HTR-8/SVneo (cell line): Measurements from ENCODE around the gene TRIM63.

ENCODE experiments used
- DNase-seq: peaks from one replicate; pipeline ENCODE4 v3.0.0; 2011; ENCODE audit warnings: low spot score, mixed read lengths; ENCODE audit not compliant: insufficient read length
- FAIRE-seq: peaks from 2 replicates; lab custom pipeline; 2011; peaks lifted over from hg19 to GRCh38; lab: Jason Lieb, UNC

The TRIM63 gene

DNA sequence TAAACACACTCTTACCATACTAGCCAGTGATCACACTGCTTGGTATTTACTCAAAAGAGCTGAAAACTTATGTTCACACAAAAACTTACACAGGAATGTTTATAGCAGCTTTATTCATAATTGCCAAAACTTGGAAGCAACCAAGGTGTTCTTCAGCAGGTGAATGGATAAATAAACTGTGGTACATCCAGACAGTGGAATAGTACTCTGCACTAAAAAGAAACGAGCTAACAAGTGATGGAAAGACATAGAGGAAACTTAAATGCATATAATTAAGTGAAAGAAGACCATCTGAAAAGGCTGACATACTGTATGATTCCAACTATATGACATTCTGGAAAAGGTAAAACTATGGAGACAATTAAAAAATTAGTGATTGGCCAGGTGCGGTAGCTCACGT is 23.5 kb upstream of the TRIM63 start:
- FAIRE-seq (no peak), DNase-seq (no peak)

DNA sequence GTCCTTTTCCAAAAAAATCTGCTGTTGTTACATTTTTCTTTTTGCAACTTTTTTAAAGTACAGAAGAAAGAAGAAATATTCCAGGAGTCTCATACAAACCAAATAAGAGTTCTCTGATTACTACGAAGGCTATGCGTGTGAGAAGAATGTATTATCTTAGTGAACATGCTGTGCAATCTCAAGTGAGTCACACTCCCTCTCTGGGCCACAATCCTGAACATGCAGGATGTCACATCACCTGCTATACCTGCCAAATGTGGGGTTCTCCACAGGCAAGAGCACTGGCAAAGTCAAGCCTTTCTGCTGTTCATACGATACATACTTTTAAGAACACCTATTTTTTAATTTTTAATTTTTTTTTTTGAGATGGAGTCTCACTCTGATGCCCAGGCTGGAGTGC is 21.7 kb upstream of the TRIM63 start:
- DNase-seq (no peak), FAIRE-seq (no peak)

DNA sequence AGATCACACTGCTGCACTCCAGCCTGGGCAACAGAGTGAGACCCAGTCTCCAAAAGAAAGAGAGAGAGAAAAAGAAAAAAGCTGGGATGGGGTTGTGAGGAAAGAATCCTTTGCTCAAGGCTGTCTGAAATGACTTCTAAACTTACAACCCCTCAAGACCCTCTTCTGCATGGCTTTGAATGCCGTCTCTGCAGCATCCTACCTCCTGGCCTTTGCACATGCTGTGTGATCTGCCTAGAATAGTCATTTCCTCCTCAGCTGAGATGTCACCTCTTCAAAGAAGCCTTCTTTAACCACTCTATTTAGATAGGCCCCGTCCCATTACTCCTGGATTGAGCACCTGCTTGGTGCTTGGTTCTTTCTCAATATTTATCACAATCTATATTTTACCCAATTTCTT is 17.4 kb upstream of the TRIM63 start:
- DNase-seq (no peak), FAIRE-seq (no peak)

DNA sequence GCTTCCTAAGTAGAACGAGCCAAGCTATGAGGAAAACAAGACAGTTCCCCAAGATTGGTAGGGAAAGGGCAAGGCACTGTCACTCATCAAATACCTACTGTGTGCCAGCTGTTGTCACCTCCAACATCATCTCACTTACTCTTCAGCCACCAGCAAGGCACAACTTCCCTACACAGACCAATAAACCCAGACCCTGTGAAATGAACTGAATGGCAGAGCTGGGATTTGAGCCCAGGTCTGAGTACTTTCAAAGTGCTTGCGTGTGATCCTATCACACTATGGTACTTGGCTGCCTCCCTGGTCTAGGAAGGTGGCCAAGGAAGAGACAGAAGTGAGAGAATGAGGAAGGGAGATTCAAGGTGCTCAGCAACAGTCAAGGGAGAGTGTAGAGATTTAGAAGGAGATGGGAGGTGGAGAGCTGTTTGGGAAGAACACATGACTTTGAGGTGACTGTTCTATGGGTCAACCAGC is 16.7 kb upstream of the TRIM63 start:
- FAIRE-seq (no peak), DNase-seq (no peak)

DNA sequence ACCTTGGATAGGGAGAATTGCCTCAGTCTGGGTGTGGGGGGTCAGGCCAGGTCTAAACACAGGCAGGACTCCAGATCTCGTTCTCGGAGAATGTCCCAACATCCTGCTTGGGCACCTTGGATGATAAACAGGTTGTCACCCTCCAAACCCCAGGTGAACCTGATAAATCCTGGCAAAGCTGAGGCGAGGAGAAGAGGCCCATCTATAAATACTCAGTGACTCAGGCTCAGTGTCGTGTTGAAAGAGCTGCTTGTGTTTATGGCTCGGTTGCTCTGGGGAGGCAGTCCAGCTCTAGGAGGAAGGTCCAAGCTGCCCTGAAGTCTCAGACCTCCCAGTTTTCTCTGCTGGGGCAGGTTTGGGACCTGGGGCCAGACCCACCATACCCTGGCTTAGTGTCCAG is 15.8 kb upstream of the TRIM63 start:
- FAIRE-seq (no peak), DNase-seq (no peak)

DNA sequence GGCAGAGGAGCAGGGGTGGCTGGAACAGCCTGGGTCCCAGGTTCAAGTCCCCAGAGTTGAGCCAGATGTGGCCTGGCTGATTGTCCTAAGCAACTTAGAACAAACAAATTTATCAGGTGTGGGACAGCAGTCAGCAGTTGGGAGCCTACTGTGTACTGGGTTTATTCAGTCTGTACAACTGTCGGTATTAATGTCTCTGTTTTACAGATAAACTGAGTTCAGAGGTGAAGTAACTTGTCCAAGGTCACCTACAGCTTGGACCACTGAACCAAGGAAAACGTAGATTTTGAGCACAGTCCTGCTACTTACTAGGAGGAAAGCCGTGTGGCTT is 14.6 kb upstream of the TRIM63 start:
- FAIRE-seq = no peak
- no peak for DNase-seq

DNA sequence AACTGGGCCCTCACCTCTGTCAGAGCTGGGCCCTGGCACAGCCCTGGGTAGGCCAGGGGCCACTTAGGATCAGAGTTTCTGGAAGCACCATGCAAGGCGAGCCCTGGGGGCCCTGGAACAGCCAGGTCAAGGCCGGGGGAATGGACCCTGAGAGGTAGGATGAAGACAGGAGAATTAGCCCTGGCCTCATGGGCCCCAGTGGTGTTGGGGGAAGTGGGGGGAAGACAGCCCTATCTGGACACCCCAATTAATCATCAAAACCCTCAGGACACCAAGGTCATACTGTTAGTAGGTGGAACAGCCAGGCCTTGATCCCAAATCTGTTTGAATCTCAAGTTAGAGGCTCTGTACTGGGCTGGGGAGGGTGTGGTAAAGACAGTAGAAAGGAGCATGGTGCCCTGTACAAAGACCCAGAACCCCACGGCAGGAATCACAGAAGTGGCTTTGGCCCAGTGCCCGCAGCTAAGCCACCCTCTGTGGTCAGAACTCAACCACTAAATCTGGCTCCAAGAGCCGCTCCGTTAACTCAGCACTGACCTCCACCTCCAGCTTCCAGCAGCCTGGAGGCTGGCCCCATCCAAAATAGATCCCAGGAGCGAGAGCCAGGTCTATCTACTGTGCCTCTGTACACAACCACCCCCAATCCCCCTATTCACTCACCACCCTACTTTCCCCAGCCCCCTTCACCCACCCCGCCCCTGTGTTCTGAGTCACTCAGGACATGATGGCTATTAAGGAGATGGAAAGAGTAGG is 14.0 kb upstream of the TRIM63 start:
- FAIRE-seq (no peak), DNase-seq (no peak)

DNA sequence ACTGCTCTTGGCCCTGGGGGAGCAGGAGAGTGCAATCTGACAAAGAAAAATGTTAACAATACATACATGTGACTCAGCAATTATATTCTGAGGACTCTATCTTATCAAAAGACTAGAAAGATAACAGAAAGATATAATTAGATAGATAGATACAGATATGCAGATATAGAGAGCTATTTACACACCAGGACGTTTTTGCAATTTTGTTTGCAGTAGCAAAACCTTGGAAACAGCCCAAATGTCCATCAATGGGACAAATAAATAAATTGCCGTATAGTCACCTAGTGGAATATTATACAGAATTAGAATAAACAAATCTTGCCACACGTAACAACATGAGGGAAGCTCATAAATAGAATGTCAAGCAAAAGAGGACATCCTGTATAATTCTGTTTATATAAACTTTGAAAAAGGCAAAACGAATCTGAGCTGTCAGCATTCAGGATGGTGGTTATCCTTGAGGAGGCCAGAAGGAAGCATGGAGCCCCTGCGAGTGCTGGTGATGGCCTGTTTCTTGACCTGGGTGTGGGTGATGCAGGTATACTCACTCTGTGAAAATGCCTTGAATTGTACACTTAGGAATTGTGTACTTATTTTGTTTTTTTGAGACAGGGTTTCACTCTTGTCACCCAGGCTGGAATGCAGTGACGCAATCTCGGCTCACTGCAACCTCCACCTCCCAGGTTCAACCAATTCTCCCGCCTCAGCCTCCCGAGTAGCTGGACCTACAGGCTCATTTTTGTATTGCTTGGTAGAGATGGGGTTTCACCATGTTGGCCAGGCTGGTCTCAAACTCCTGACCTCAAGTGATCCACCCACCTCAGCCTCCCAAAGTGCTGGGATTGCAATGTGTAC is 12.8 kb upstream of the TRIM63 start:
- DNase-seq (no peak), FAIRE-seq (no peak)

DNA sequence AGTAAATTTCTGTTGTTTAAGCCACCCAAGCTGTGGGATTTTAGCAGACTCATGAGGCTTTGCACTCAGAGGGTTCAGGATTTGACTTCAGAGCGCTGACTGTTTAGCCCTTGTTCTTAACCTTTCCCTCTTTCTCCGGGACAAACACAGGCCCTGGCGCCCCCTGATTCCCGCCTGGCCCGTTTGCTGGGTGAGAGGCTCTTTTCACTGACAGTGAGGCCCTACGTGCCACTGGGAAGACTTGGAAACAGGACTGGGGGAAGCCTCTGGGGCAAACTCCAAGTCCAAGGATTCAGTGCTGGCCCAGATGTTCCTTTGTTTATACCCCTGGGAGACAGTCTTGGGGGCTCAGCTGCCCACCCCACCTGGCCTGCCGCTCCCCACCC is 11.7 kb upstream of the TRIM63 start:
- DNase-seq = no peak
- FAIRE-seq = no peak

DNA sequence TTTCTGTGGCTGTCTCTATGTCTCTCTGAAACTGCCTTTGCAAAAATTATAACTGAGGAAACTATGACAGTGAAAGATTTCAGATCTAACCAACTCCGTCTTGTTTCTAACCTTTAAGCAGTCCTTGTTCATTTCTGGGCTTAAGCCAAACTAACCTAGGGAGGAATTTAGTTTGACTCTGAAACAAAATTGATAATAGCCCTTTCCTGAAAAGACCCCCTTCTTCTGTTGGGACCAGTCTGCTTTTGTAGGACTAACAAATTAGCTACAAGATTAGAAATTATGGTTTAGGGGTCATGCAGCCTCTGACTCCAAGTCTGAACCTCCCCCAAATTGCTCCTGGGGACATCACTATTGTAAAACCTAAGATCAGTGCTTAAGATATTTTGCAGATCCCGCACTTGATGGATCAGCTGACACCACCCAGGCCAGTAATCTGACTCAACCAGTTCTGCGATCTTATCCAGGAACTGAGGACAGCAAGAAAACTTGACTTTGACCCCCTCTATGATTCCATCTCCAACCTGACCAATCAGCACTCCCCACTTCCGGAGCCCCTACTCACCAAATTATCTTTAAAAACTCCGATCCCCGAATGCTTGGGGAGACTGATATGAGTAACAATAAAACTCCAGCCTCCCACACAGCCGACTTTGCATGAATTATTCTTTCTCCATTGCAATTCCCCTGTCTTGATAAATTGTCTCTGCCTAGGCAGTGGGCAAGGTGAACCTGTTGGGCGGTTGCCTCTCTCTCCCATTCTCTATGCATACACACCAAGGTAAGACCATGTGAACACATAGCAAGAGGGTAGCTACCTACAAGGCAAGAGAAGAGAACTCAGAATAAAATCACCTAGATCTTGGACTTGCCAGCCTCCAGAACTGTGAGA is 11.1 kb upstream of the TRIM63 start:
- FAIRE-seq (no peak), DNase-seq (no peak)

DNA sequence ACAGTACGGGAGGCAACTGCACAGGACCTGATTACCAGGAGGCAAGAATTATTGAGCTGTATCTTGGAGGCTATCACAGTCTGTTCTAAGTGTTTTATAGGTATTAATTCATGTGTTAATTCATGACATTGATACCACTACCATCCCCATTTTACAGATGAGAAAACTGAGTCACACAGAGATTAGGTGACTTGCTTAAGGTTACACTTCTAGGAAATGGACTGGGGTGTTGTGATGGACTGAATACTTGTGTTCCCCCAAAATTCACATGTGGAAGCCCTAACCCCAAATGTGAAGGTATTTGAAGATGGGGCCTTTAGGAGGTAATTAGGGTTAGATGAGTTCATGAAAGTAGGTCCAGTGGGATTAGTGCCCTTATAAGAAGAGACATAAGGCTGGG is 10.1 kb upstream of the TRIM63 start:
- FAIRE-seq (no peak), DNase-seq (no peak)

DNA sequence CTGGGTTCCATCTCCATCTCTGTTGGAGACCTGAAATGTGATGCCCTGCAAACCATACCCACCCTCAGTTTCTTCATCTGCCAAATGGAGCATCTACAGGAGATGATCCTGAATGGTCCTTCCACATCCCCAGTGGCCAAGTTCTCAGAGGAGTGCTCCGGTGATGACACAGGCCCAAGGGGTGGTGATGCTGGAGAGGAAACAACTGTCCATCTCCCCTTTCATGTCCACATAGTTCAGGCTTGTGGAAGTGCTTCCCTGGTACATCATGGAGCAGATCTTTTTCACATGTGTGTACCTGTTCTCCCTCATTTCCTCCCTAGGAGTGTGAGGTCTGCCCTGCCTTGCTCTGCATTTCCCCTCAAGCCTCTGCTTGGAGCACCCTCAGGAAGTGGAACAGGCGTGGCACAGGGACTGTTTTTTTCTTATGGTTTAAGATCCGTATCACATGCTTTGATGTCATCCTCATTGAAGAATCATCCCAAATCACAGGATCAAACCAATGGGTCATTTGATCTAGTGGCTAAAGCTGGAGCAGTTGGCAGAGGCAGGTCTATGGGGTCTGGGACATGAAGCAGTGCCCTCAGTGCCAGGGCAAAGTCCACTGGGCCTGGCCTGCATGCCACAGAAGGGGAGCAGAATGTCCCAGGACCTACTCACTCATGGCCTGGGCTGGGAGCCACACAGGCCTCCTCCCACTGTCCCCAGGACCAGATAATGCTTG is 8.2 kb upstream of the TRIM63 start:
- DNase-seq (no peak), FAIRE-seq (no peak)

DNA sequence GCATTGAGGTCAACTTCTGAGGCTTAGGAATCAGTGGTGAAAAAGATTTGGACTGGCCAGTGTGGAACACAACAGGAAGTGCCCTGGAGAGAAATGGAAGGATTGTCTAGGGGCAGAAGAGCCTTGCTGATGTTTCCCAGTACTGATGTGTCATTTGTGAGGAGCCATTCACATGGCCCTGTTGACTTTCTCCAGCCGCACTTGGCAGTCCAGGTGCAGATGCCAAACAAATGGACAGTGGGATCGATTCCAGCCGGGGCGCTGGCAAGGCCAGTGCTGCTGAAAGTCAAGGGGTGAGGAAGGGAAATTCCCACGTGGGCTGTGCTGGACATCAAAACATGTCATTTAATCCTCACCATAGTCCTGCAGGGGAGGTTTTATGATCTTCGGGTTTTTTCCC is 4.9 kb upstream of the TRIM63 start:
- DNase-seq = no peak
- no peak for FAIRE-seq

DNA sequence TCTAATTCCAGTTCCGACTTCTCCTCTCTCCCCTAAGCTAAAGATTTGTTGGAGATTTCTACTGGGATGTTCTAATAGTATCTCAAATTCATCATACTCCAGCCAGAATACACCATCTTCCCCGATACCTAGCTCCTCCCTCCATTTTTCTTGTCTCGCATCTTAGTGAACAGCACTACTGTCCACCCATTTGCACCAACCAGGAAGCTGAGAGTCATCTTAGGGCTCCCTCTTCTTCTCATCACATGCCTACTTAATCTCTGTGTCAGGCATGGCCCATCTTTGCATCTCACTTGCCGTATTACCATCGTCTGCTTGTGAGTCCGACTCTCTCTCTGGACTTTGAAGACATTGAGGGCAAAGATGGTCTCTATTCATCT is 3.5 kb upstream of the TRIM63 start:
- no peak for FAIRE-seq
- DNase-seq = no peak

DNA sequence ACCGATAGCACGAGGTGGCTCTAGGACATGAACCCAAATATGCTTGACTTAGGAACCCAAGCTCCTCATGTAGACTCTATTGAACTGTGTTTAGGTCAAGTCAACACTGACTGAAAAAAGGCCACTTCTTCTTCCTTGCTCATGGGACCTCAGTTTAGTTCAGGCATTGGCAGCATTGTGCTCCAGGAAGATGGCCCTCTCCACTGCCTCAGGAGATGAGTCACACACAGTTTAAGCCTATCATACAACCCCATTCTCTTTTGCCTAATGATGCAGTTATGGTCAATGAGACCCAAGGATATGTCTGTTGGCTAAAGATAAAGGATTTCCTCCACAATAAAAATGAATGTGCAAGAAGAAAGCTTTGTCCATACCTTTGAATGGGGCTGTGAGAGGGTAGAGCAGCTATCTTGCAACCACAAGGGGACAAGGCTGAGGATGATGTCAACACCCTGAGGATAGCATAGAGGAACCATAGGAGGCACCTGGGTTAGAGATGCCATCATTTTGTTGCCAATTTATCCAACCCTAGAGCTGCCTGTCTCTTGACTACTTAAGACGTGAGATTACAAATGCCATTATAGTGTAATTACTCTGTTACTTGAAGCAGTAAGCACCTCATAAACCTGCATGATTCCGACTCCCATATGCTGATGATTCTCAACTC is 3.0 kb upstream of the TRIM63 start:
- DNase-seq = no peak
- FAIRE-seq = no peak

DNA sequence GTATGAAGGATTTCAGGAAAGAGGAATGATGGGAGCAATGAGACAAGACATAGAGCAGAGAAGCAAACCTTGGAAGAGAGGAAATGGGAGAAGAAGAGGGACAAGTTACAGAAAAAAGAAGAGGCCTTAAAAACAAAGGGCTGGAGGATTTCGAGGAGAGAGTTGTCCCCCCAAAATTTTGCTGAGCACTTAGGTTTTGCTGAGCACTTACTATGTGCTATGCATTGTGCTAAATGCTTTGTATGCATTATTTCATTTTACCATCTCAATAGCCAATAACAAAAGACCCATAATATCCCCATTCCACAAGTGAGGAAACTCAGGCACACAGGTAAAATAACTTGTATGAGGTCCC is 2.5 kb upstream of the TRIM63 start:
- DNase-seq (no peak), FAIRE-seq (no peak)

DNA sequence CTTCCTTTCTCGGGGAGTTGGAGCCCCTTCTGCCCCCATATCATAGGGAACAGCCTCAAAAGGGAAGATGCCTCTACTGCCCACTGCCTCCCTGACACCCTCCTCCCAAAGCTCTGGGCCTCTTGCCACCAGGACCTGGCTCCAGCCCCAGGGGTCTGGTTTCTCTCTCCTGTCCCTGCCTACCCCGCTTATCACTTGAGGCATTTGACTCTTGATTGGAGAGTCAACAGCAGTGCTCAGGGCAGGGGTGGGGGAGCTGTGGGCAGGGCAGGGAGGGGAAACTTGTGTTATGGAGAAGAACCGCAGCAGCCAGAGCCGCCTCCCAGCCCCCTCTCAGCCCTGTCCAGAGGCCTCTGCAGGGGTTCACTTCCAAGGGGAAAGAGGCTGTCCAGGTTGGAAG is 573 bp downstream of the TRIM63 start:
- no peak for DNase-seq
- no peak for FAIRE-seq

DNA sequence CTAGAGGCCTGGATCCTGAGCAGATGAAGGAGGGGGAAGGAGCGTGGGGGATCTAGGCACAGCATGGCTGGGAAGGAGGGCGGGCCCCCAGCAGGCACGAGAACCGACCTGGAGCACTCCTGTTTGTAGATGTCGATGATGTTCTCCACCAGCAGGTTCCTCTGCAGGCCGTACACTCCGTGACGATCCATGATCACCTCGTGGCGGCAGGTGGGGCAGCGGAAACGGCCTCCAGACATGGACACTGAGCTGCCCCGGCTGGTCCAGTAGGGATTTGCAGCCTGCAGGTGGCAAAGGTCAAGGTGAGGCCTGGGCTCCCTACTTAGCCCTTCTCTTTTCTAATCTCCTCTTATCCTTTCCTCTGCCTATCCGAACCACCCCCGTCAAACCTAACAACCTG is 1.3 kb downstream of the TRIM63 start:
- no peak for DNase-seq
- no peak for FAIRE-seq

DNA sequence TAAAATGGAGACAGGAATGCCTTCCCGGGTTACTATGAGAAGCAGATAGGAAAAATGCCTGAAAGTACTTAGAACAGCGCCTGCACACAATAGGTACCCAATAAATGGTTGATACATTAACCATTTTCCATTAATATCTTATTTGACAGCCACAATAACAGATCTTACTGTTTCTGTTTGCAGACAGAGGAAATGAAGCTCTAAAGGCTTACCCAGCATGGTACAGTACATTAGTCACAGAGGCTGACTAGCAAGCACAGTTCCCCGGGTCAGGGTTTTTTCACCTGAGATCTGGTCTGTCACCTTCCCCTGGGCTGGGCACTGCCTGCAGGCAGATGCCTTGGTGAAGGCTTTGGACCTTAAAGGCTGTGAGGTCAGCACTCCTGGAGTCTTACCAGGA is 2.9 kb downstream of the TRIM63 start:
- DNase-seq (no peak), FAIRE-seq (no peak)
